Keratinocyte (primary cell): Measurements from ENCODE around the gene SLC37A1.

ENCODE experiments used
- CTCF ChIP-seq, 3 experiments: IDR thresholded peaks in 1 of 3; conservative IDR thresholded peaks in 1 of 3; optimal IDR thresholded peaks in 1 of 3; 2 replicates in 2 of 3; 3 replicates in 1 of 3; pipeline versions ENCODE3 to v1.5.1; 2011; ENCODE audit warnings: low read length in 3 of 3, mild to moderate bottlenecking in 3 of 3, moderate library complexity in 2 of 3, control low read depth in 1 of 3, inconsistent platforms in 1 of 3; ENCODE audit not compliant: insufficient read depth in 2 of 3; ENCODE audit errors: extremely low read depth in 1 of 3
- EZH2 ChIP-seq: IDR thresholded peaks from one replicate; pipeline ENCODE4 v1.6.1; 2012; ENCODE audit warnings: inconsistent platforms, mild to moderate bottlenecking, low read length, moderate library complexity

GRCh38 chr21:42473498-42474042 is 40.1 kb upstream of the SLC37A1 start:
- no peak for TF ChIP-seq CTCF (optimal IDR thresholded peaks at IDR 0.05 in 1 of 3, IDR thresholded peaks at IDR 0.05 in 1 of 3, conservative IDR thresholded peaks at IDR 0.05 in 1 of 3; ENCODE audit: extremely low read depth in 1 of 3, insufficient read depth in 2 of 3, low read length in 3 of 3)
- TF ChIP-seq EZH2, result no peak
